Left forelimb (tissue), 1 donor: ENCODE measurements around the gene CEP76.

Experiments
- DNase-seq: peaks from one replicate; pipeline ENCODE4 v3.0.0-alpha.2; 2018; ENCODE audit warnings: low spot score

Gene CEP76

DNA sequence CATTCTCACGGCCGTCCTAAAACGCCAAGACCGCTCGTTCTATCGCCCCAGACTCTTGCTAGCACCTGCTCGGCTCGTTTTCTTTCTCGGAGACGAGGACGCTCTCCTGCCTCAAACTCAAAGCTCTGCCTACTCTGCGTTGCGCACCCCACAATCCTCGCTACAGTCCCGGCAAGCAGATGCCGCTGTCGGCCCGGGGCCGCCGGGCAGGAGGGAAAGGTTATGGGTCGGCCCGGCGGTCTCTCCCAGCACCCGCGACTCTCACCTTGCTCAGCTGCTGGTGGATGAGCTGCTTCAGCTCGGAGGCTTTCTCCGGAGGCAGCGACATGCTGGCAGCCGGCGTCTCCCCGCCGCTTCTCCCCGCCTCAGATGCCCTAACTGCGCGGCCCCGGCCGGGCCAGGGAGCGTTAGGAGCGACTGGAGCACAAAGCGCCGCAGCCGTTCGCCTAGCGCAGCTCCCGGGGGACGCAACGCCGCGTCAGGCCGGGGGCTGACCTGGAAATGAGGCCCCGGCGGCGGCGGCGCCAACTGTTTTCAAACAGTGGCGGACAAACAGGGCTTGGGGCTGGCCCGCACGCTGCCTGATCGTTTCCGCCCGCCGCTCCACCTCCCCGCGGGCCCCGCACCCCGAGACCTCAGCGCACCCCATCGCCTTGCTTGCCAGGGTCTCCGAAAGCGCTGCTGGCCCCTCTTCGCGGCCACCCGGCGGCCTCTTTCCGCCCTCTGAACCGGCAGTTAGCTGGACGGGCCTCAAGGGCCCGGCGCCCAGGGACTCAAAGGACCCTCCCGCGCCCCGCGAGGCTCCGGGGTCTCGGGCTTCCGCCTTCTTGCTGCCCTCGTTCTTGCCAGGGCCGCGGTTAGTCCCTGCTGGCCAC lies at the start of gene CEP76, which contains the start of gene PSMG2:
TSS of gene CEP76 (minus strand) at position 503 of the 875 bp plus-strand sequence. CDS start at position 328, 175 bp downstream.
TSS of gene PSMG2 (plus strand) at position 822 of the 875 bp plus-strand sequence. CDS start 66 bp downstream, outside the sequence.
- peak; percentile 94 for DNase-seq

GRCh38 chr18:12751891-12752290 lies 49.4 kb upstream of the CEP76 start:
- no peak for DNase-seq

DNA sequence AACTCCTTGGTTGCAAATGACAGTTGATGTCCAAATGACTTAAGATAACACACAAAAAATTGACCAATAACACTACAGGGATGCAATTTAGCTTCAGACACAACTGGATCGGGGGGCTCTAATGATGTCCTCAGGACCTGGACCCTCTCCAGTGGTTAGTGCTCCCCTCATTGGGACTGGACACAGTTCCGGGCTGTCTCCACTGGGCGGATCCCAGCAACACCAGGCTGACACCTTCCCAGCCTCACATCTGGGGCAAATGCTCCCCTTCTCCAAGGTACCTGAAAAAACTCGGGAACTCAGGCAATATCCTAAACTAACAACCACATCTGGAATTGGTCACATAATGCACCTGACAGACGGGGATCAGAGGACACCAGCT lies 49.0 kb upstream of the CEP76 start:
- DNase-seq = no peak

DNA sequence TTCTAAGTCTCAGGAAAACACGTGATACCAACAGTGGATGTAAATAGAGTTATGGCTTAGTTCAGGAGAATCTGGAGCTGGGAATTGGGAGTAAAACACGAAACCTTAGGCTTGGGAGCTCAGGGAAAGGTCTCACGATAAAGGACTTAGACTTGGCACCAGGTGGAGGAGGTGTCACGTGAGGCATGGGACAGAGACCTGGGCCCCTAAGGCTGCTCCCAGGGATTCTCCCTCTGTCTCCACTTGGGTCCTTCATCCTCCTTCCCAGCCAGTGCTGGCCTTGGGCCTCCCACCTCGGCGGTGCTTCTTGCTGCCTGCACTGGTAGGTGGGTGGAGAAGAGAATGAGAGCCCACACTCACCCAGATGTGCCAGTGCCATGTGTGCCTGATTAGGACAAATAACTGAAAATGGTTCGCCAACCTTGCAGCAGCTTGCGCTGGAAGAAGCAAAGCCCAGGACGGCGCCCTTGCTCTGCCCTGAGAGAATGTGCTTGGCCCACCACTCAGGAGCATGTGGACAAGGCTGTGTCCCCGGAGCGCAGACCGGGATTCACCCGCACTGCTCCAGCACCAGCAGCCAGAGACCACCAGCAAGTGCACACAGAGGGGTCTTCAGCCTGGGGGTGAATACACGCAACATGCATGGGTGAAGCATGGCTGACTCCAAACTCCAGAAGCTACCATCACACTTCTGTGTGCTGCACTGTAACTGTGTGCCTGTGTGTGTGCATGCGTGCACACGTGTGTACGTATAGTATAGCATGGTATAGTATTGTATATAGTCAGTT lies 48.4 kb upstream of the CEP76 start:
- no peak for DNase-seq

DNA sequence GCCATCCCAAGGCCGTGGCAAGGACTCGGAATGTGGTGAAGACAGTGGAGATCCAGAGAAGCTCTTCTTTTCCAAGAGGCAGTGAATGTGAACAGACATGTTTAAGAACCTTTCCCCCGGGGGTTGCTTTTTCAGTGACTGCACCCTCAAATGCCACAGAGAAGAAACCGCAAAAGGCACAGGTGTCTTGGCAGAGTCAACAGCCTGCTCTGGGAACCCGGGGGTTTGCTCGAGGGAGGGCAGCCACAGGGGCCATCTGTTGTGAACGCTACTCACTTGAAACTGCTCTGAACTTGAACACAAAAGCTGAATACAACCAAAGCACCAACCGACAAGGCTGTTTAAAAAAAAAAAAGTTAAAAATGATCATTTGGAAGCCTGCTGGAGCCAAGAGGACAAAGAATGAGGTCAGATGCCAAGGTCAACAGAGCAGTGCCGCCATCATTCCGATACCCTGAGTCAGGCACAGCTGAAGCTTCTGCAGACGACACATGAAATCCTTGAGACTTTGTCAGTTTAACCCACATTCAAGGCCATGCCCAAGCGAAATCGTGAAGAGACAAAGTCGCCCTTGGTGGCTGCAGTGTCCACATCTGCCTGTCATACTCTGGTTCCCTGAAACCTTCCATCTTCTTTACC lies 47.7 kb upstream of the CEP76 start:
- DNase-seq = no peak

DNA sequence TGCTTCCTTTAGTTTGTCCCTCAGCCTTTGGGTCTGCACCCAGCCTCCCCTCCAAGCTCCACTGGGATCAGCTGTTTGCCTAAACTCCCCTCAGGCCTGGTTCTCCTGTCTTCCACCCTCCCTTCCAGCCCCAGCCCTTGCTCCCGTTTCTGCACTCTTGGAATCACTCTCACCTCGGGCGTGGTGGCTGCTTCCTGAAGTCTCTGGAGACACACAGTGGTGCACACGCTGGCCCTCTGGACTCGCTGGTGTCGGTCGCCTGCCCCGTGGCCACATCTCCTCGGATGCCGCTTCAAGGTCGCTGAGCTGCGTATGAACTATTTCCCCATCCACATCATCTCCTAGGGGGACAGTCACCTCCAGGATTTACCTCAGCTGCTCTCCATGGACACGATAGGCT lies 46.6 kb upstream of the CEP76 start:
- no peak for DNase-seq

- DNase-seq = no peak
Measured at GRCh38 chr18:12748671-12749070, 46.1 kb upstream of the CEP76 start.

GRCh38 chr18:12747530-12748315 lies 45.2 kb upstream of the CEP76 start:
- no peak for DNase-seq

GRCh38 chr18:12745095-12745795 lies 42.7 kb upstream of the CEP76 start:
- no peak for DNase-seq

DNA sequence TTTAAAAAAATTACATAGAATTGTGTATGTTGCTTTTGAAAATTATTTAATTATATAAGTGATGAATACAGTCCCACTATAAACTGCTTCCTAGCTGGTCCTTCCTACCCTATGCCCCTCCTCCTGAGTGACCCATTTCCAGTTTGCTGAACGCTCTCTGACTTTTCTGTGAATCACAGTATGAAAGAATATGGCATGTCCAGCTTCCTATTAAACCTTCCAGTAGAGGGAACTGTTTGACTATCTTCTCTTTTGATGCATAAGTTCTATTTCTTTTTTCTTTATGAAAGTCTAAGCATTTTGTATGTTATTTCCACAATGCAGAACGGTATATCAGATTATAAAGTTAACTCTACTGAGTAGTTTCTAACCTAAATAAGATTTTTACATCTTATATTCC lies 41.6 kb upstream of the CEP76 start:
- DNase-seq = no peak

GRCh38 chr18:12742453-12742852 lies 39.9 kb upstream of the CEP76 start:
- DNase-seq = no peak

- no peak for DNase-seq
Measured at GRCh38 chr18:12741351-12741750, 38.8 kb upstream of the CEP76 start.

- no peak for DNase-seq
Measured at GRCh38 chr18:12737243-12737902, 34.9 kb upstream of the CEP76 start.

- no peak for DNase-seq
Measured at GRCh38 chr18:12726774-12727550, 24.4 kb upstream of the CEP76 start.

DNA sequence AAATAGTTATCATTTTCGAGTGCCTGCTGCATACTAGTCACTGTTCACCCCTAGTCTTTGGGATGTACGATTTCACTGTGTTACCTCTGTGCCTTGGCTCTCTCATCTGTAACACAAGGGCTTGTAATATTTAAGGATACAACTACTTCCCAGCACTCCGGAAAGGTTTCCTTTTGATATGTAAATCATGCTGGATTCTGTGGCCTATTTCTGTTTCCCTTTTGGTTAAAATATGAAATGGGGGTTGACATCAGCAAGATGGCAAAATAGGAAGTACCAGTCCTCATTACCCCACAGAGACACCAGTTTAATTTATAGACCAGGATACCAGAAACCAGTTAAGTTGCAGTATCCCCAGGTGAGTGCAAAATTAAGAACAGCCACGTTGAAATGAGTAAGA lies 23.8 kb upstream of the CEP76 start:
- no peak for DNase-seq

DNA sequence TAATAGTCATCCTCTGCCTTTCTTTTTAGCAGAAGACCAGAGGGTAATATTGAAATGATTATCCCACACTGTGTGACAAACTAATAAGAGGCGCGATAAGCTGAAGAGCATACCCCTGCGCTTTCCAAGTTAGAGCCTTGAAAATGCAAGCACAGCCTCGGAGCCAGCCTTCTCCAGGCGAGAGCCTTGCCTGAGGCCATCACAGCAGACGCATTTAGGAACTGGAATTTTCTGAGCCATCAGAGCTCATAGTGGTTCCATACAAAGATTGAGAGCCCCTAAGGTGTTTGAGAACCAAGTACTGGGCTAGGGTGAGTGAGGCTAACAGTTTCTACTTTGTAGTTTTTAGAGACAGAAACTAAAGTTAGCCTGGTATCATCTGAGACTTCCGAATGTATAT lies 20.2 kb upstream of the CEP76 start:
- no peak for DNase-seq

GRCh38 chr18:12721495-12722275 lies 19.2 kb upstream of the CEP76 start:
- no peak for DNase-seq

DNA sequence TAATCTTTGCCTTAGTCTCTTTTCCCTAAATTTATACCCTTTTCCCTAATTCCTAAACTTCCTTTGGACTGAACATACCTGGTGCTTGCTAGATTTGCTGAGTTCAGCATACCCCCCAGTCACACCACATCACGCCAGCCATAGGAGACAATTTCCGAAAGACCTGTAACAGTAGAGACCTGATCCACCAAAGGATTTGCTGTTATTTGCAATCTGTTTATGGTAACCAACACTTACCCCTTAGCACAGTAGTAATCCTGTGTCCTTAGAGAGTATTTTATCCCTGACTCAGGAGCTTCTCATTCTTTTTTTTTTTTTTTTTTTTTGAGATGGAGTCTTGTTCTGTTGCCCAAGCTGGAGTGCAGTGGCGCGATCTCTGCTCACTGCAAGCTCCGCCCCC lies 8.9 kb upstream of the CEP76 start:
- DNase-seq = no peak

DNA sequence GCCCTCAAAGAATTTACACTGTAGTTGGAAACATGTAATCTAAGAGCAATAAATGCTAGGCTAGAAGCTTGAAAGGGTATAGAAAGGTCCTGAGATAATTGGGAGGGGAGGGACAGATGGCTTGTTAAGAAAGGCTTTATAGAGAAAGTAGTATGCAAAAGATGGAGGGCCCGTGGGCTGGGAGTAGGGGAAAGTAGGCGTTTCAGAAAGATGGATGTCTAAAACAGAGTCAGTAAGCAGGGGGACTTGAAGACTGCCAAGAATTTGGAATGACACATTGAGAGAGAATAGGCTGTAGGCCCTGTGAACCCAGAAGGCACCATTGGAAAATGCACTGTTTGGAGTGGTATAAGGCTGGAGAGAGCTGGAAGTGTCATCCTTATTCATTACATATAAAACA lies 1.1 kb upstream of the CEP76 start:
- no peak for DNase-seq
